HFF-Myc (cell line): Measurements from ENCODE around the gene RABGAP1.

Experiments used
- DNase-seq: peaks from one replicate; pipeline ENCODE4 v3.0.0-alpha.2; 2011; ENCODE audit warnings: low read depth; ENCODE audit errors: extremely low read depth
- H3K4me3 ChIP-seq: replicated peaks from 2 replicates; pipeline ENCODE4 v1.5.1; 2011; ENCODE audit warnings: low read depth, mild to moderate bottlenecking, control low read depth, low read length
- TF ChIP-seq, protein P1 (sequence below): IDR thresholded peaks from 2 replicates; pipeline ENCODE4 v1.5.1; 2012; ENCODE audit warnings: mild to moderate bottlenecking, low read depth, low read length, control low read depth; ENCODE audit errors: missing control alignments

The RABGAP1 gene

DNA sequence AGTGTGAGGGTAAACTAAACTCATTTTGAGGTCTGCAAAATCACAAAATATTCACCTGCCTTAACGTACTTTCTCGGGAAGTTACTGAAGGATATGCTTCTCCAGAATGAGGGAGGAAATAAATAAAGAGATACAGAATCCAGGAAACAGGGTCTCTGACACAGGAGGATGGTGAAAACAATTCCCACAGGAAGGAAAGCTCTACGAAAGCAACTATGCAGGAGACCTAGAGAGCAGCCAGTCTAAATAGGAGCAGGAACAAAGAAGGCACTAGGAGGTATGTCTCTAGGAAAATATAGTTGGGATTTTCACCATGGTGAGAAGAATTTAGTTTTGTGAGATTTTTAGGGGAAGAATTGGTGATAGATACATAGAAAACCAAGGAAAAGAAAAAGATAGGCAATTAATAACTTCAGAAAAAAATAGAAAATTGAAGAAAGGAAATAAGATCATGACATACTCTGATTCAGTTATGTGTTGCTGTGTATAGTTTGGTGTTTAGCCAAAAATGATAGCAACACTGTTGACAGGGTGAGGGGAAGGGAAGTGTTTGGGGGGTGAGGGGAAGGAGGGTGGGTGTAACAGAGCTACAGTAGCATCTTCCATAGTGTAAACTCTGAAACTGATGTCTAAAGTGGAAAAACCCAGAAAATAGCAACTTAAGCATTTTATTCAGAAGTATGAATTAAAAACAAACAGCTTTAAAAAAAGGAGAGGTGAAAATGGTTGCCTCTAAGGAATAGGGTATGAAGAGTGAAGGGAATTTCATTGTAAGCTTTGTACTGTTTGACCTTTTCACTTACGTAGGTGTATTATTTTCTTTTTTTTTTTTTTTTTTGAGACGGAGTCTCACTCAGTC is 102.5 kb downstream of the RABGAP1 start:
- DNase-seq: no peak
- TF ChIP-seq, protein P1, sequence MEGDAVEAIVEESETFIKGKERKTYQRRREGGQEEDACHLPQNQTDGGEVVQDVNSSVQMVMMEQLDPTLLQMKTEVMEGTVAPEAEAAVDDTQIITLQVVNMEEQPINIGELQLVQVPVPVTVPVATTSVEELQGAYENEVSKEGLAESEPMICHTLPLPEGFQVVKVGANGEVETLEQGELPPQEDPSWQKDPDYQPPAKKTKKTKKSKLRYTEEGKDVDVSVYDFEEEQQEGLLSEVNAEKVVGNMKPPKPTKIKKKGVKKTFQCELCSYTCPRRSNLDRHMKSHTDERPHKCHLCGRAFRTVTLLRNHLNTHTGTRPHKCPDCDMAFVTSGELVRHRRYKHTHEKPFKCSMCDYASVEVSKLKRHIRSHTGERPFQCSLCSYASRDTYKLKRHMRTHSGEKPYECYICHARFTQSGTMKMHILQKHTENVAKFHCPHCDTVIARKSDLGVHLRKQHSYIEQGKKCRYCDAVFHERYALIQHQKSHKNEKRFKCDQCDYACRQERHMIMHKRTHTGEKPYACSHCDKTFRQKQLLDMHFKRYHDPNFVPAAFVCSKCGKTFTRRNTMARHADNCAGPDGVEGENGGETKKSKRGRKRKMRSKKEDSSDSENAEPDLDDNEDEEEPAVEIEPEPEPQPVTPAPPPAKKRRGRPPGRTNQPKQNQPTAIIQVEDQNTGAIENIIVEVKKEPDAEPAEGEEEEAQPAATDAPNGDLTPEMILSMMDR: no peak
- no peak overlapping the region for H3K4me3 ChIP-seq

DNA sequence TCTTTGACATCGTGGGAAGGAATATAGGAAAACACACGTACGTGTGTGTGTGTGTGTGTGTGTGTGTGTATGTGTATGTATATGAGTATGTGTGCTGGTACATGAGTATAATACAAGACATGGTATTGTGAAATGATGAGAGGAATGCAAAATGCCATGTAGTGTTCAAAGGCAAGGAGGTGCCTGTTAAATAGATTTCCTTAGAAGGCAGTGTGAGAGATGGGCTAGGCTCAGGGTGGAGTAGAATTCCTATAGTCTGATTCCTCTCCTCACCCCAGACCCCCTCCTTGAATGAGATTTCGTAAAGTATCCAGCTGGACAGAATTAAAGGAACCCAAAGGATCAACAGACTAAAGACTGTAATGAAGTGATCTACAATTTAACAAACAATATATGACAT is 103.8 kb downstream of the RABGAP1 start:
- TF ChIP-seq, protein P1: no peak
- no peak overlapping the region for H3K4me3 ChIP-seq
- peak; percentile 21 for DNase-seq

DNA sequence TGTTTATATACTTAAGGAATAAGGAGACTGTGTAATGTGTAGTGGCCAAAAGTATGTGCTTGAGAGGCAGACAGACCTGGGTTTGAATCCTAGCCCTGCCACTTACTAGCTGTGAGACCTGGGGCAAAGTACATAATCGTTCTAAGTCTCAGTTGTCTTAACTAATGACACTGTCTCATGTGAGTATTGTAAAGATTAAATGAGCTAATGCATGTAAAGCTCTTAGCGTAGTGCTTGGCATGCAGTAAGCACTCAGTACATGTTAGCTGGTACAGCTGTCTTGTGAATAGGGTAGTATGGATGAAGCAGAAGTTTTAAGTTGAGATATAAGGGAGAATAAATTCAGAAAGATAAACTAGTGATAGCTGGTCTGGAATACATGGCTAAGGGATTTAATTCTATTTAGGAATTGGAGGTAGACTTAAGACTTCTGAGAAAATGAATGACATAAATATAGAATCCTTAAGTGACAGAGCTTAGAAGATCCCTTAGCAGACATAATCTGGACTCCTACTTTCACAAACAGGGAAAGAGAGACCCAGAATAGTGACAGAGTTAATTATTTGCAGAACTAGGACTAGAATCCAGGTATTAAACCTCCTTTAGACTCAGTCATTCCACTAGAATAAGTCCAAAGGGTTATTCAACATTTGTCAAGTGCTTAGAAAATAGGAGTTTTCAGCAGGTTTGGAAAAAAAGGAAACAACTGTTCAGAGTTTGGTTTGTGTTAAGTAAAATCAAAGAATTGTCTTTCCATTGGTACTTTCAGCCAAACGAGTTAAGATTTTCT is 105.8 kb downstream of the RABGAP1 start:
- DNase-seq: no peak
- no peak overlapping the region for H3K4me3 ChIP-seq

DNA sequence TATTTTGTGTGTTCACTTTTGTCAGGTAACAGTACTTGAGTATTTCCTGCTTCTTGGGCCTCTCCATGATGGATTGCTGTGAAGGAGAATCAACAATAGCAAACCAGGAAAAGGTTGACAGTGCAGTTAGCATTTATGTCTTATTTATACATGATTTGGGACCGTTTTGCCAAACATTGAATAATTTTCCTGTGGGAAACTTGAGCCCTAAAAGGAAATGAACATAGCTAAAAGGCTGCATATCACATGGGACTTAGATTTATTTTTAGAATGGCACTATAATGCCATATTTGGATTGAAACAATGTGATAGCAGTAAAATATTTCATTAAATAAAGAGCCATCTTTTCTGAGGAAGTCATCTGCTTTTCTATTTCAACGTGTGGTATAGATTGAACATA is 107.9 kb downstream of the RABGAP1 start:
- no peak for DNase-seq
- TF ChIP-seq, protein P1: no peak
- H3K4me3 ChIP-seq: no peak overlapping the region

More for the DNA sequence above, 105.8 kb downstream of the RABGAP1 start:
- TF ChIP-seq, protein P1: no peak

DNA sequence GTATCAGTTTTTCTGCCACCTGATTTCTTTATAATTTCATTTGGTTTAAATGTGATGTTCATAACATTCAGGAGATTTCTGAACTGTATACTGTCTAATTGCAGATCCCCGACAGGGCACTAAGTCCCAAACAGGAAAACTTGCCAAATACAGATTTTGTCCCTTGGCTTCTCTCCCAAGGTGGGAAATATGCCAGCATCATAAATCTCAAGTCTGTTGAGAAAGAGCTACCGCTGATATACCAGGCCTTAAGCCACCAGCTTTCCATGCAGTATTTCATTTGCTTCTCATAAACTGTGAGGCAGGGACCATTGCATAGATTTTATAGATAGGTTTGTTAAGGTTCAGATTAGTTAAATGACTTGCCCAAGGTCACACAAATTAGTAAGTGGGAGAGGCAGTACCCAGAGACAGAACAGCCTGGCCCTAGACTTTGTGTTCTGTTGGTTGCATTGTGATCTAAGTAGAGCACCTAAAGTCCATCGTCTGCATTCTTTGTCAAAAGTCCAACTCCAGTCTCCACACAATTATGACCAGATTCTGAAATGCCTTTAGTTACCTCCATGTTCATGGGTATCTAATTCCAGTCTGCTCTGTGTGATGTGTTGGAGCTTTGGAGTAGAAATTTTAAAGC is 108.9 kb downstream of the RABGAP1 start:
- TF ChIP-seq, protein P1: no peak
- H3K4me3 ChIP-seq: no peak overlapping the region
- peak; percentile 37 for DNase-seq

DNA sequence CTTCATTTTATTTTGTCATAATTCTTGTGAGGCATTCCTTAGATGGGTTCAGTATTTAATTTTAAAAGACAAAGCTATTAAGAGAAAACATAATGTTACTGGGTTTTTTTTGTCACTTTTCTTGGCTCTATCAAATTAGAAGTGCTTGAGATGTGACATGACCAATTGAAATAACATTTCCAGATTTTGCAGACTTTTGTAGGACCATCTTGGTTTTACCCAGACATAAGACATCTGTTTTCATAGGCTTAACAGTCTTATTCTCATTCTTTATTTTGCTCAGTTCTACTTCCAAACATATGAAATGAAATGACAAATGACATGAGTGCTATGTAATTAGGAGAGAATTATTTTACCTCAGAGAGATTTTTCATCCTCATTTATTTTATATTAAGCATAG is 112.2 kb downstream of the RABGAP1 start:
- no peak for DNase-seq
- TF ChIP-seq, protein P1: no peak

More for the DNA sequence above, 112.2 kb downstream of the RABGAP1 start:
- H3K4me3 ChIP-seq: no peak overlapping the region
